ENCODE measurements around the gene CST11. TPM values are rescaled to one million over a fixed set of nuclear protein-coding genes. Genes with fewer than 3 reads are reported as not detected.

The CST11 gene
- total and polyA plus RNA-seq, 9 of the 15 experiments (the other 6 are each of a cell fraction or from before 2014, with no cell fraction given), result not detected

DNA sequence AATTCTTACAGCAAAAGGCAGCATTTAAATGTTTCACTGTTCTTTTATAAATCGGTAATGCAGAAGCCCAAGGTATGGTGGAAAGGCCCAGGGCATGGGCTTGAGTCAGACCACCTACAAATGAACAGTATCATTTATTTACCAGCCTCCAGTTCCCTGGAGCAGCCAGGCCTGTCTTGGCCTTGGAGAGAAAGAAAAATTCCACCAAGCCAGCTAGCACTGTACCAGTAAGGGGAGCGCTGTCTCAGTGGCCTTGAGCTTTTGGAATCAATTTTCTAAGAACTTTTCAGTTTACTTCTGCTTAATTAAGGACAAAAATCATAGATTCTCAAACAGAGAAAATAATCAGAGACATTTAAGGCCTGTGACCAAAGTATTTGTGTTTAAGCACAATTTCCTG lies 43.7 kb downstream of the CST11 start (continued):
- TF ChIP-seq ZKSCAN3 (CRISPR knock-in tag; IDR thresholded peaks at IDR 0.05), result no peak

DNA sequence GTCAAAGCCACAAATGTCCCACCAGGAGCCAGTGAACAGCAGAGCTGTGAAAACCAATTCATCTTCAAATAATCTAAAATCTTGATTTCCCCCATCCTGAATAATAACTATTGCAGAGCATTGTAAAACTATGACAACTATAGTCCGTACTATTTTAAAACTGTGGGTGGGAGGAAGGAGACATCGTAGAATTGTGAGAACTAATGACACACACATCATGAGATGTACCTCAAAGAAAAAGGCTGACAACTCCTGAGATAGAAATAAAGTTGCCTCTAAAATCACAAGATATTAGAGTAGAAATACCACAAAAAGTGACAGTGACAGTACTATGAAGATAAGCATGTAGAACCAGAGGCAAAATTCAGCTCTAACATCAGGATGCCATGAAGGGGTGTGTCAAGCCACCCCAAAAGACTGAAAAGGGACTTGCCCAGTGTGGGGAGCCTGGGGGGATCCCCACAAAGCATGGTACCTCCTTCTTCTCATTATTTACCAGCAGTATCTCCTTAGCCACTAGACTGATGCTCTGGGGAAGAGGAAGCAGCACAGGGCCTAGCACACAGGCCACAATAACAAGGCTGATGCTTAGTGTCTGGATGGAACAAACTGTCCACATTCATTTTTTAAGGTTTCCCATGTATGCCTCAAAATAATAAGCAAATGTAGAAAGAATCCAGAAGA lies 44.8 kb downstream of the CST11 start:
- Histone ChIP-seq H3K79me2 (ENCODE audit: control insufficient read depth, insufficient read depth, low read length) (peaks cover 90% of the 10 kb centered on the region), H2AFZ (ENCODE audit: low read depth, low read length) (no peak overlapping the region), H4K20me1 (replicated peaks; ENCODE audit: control insufficient read depth, insufficient read depth, low read length) (no peaks in the 10 kb centered on the region), H3K4me3 (no peak overlapping the region), H3K27me3 (ENCODE audit: control insufficient read depth in 2 of 2, insufficient read depth in 2 of 2, low read length in 2 of 2) (no peaks in the 10 kb centered on the region), H3K9me3 (replicated peaks; ENCODE audit: control insufficient read depth, insufficient read depth, low read depth, low read length) (no peaks in the 10 kb centered on the region), H3K9ac (ENCODE audit: insufficient read depth in 1 of 2, low read depth in 2 of 2, low read length in 2 of 2) (no peak overlapping the region), H3K4me1 (replicated peaks in 1 of 2; ENCODE audit: control insufficient read depth in 2 of 2, insufficient read depth in 2 of 2, low read length in 2 of 2) (peaks cover 0 to 4% of the 10 kb centered on the region in 2 experiments; a peak in 2 of 5 replicates), H3K36me3 (ENCODE audit: control insufficient read depth, insufficient read depth, low read length) (peaks cover 2% of the 10 kb centered on the region; the same call in 1 of the 3 replicates), H3K9me1 (ENCODE audit: control insufficient read depth, insufficient read depth, low read length) (no peaks in the 10 kb centered on the region), H3K4me2 (ENCODE audit: insufficient read depth, low read length) (no peak overlapping the region), H3K27ac (ENCODE audit: extremely low read depth, low read depth, low read length) (no peak overlapping the region)
- FAIRE-seq, result no peak
- TF ChIP-seq ZNF79 (CRISPR knock-in tag; IDR thresholded peaks at IDR 0.05; ENCODE audit: low read depth) (no peak), HDAC8 (tag; IDR thresholded peaks at IDR 0.05) (no peak), STAT5B (CRISPR knock-in tag; IDR thresholded peaks at IDR 0.05) (no peak), KAT2B (IDR thresholded peaks at IDR 0.05; ENCODE audit: low read depth, low read length) (no peak), CXXC5 (CRISPR knock-in tag; IDR thresholded peaks at IDR 0.05) (no peak), E2F3 (CRISPR knock-in tag; IDR thresholded peaks at IDR 0.05) (no peak), ILK (tag; IDR thresholded peaks at IDR 0.05; ENCODE audit: borderline replicate concordance, low read depth) (no peak), MEF2D (tag; conservative IDR thresholded peaks at IDR 0.05; ENCODE audit: low read depth) (no peak)
- TF ChIP-seq, protein P1, sequence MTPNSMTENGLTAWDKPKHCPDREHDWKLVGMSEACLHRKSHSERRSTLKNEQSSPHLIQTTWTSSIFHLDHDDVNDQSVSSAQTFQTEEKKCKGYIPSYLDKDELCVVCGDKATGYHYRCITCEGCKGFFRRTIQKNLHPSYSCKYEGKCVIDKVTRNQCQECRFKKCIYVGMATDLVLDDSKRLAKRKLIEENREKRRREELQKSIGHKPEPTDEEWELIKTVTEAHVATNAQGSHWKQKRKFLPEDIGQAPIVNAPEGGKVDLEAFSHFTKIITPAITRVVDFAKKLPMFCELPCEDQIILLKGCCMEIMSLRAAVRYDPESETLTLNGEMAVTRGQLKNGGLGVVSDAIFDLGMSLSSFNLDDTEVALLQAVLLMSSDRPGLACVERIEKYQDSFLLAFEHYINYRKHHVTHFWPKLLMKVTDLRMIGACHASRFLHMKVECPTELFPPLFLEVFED (CRISPR knock-in tag; conservative IDR thresholded peaks at IDR 0.05), result no peak
- intact Hi-C loops (cut with micrococcal nuclease), result no loop called here
- in situ Hi-C loops (cut with MboI), result no loop called here
- BruUV-seq (replicated peaks), result no TSS peak
- POLR2A ChIA-PET, result no interaction called here
- DNase-seq (ENCODE audit: extremely low read depth in 1 of 4, low spot score in 3 of 4), result no peak
- ATAC-seq, result no peak
- CTCF ChIA-PET (ENCODE audit: low intra/inter-chr PET ratio), result no interaction called here
- WGBS (ENCODE audit: insufficient coverage, low coverage, missing lambda C conversion rate), result 81% methylated on average over 2 of the region's 2 CpGs
